Right atrium auricular region (tissue), 2 donors: Measurements from ENCODE around the gene DCHS2. TPM values are rescaled to one million over a fixed set of nuclear protein-coding genes. Genes with fewer than 3 reads are reported as not detected.

Source experiments
- DNase-seq: peaks from one replicate; pipeline ENCODE4 v3.0.0-alpha.2; 2019; ENCODE audit warnings: low spot score
- H3K27ac ChIP-seq, 2 donors: fragments of 200-600 bp; sonication (generic); 1 replicate in 1 of 2; 2 replicates in 1 of 2; pipeline ENCODE4 v1.5.1; 2016 to 2019
- H3K27me3 ChIP-seq, 2 donors: fragments of 200-600 bp; sonication (generic); one replicate each; pipeline versions ENCODE4 v1.5.1 to v1.6.0; 2017 to 2019
- H3K36me3 ChIP-seq: fragments of 200-600 bp; sonication (generic); one replicate; pipeline ENCODE4 v1.5.1; 2016
- H3K4me1 ChIP-seq, 2 donors: fragments of 200-600 bp; sonication (generic); one replicate each; pipeline versions ENCODE4 v1.5.1 to v1.6.0; 2017 to 2019
- H3K4me3 ChIP-seq, 2 donors: fragments of 200-600 bp; sonication (generic); 1 replicate in 1 of 2; 2 replicates in 1 of 2; pipeline ENCODE4 v1.5.1; 2017 to 2019; ENCODE audit warnings: mild to moderate bottlenecking in 1 of 2, moderate library complexity in 1 of 2
- H3K9me3 ChIP-seq, 2 donors: fragments of 200-600 bp; sonication (generic); one replicate each; pipeline ENCODE4 v1.5.1; 2019
- total RNA-seq, 2 donors: library from RNA; depleted of rRNA; stranded (reverse); fragments of >200 nt; gene quantifications; one replicate each; pipeline ENCODE4 v1.1.0, GENCODE V29; 2016
- TF ChIP-seq, protein P1 (sequence below), 2 donors: fragments of 200-600 bp; sonication (generic); IDR thresholded peaks; one replicate each; pipeline ENCODE4 v1.5.1; 2019; ENCODE audit warnings: antibody characterized with exemption in 2 of 2

The DCHS2 gene
- total RNA-seq, 2 donors from 2014 or later, result 0.04 TPM; not detected in 1

DNA sequence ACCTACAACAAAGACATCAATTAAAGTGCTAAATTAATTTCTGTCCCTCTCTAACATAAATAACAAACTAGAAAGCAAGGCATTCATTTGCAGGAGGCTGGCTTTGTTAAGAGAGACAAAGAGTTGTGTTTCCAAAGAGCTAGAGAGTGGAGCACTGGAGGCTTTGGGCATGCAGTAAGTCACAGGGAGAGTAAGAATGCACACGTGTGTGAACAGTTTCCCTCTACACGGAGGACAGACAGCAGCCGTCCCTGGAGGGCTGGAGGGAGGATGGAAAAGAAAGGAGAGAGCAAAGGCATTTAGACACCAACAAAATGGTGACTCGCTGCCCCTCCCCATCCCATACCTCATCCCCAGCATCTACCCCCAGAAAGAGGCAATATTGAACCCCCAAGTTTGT, 20.4 kb upstream of the DCHS2 start:
- TF ChIP-seq, protein P1, sequence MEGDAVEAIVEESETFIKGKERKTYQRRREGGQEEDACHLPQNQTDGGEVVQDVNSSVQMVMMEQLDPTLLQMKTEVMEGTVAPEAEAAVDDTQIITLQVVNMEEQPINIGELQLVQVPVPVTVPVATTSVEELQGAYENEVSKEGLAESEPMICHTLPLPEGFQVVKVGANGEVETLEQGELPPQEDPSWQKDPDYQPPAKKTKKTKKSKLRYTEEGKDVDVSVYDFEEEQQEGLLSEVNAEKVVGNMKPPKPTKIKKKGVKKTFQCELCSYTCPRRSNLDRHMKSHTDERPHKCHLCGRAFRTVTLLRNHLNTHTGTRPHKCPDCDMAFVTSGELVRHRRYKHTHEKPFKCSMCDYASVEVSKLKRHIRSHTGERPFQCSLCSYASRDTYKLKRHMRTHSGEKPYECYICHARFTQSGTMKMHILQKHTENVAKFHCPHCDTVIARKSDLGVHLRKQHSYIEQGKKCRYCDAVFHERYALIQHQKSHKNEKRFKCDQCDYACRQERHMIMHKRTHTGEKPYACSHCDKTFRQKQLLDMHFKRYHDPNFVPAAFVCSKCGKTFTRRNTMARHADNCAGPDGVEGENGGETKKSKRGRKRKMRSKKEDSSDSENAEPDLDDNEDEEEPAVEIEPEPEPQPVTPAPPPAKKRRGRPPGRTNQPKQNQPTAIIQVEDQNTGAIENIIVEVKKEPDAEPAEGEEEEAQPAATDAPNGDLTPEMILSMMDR (IDR thresholded peaks at IDR 0.05), result no peak
- H3K27me3 ChIP-seq, result no peaks in the 10 kb centered on the region
- no peaks in the 10 kb centered on the region for H3K4me1 ChIP-seq
- H3K36me3 ChIP-seq, result no peaks in the 10 kb centered on the region
- no peak for DNase-seq
- no peak overlapping the region for H3K27ac ChIP-seq
- H3K4me3 ChIP-seq, result no peak overlapping the region
- no peaks in the 10 kb centered on the region for H3K9me3 ChIP-seq

DNA sequence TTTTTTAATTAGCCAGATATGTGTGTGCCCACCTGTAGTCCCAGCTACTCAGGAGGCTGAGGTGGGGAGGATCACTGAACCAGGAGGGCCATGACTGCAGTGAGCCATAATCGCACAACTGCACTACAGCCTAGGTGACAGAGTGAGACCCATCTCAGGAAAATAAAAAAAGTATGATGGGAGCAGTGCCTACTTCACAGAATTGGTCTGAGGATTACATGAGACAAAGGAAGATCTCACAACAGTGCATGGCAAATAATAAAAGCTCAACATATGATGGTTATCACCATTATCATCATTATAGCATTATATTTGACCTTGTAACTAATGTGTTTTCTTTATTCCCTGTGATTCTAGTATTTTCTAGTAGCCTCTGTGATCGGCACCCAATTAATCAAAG, 19.9 kb upstream of the DCHS2 start:
- TF ChIP-seq, protein P1 (IDR thresholded peaks at IDR 0.05), result no peak
- no peak for DNase-seq
- no peak overlapping the region for H3K27ac ChIP-seq
- no peak overlapping the region for H3K4me3 ChIP-seq
- H3K36me3 ChIP-seq, result no peaks in the 10 kb centered on the region
- no peaks in the 10 kb centered on the region for H3K9me3 ChIP-seq
- no peaks in the 10 kb centered on the region for H3K27me3 ChIP-seq
- H3K4me1 ChIP-seq, result no peaks in the 10 kb centered on the region

DNA sequence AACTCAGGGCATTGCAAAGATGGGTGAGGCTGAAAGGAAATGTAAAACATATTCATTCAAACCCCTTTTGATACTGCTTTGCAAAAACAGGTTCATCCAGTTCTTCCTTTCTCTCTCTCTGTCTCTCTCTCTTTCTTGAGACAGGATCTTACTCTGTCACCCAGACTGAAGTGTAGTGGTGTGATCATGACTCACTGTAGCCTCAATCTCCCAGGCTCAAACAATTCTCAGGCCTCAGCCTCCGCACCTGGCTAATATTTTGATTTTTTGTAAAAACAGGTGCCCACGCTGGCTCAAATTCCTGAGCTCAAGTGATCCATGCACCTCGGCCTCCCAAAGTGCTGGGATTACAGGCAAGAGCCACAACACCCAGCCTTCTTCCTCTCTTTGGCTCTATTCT, 15.6 kb upstream of the DCHS2 start:
- no peaks in the 10 kb centered on the region for H3K27me3 ChIP-seq
- H3K36me3 ChIP-seq, result no peaks in the 10 kb centered on the region
- H3K4me1 ChIP-seq, result no peaks in the 10 kb centered on the region
- TF ChIP-seq, protein P1 (IDR thresholded peaks at IDR 0.05), result no peak
- no peaks in the 10 kb centered on the region for H3K9me3 ChIP-seq
- no peak for DNase-seq
- H3K27ac ChIP-seq, result no peak overlapping the region
- H3K4me3 ChIP-seq, result no peak overlapping the region

DNA sequence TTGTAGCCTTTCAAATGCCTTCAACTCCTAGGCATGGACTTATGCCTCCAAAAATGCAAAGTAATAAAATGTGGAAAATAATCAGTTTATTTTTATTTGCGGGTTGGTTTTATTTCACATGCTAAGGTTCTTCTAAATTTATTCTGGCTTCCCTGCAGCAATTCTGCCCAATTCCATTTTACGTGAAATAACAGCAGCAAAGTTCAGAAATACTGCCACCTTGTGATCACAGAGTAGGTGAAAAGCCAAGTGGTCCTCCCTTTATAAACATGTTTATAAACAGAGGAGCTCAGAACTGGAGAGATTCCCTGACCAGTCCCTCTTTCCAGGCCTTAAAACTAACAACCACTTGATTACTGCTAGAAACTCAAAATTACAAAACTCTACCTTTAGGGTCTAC, 14.7 kb upstream of the DCHS2 start:
- Histone ChIP-seq H3K27me3 (no peaks in the 10 kb centered on the region), H3K9me3 (no peaks in the 10 kb centered on the region), H3K36me3 (no peaks in the 10 kb centered on the region), H3K4me3 (no peak overlapping the region), H3K4me1 (no peaks in the 10 kb centered on the region), H3K27ac (no peak overlapping the region)
- TF ChIP-seq, protein P1 (IDR thresholded peaks at IDR 0.05), result peak in 1 of 2 donors; percentile 61
- no peak for DNase-seq

DNA sequence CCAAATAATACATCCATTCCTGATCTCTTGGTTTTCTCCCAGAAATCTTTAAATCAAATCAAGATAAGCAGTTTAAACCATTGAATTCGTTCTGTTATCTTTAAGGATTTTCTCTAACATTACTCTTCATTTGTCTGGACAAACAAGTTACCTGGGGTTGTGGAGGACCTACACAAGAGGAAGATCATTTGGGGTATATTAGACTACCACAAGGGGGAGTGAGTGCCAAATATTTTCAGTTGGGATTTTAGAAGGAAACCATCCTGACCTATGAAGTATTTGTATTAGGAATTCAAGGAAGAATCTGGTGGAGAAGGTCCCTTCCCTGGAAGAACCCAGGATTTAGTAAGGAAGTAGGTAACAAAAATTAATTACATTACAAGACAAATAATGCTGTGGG, 12.0 kb upstream of the DCHS2 start:
- Histone ChIP-seq H3K4me1 (no peaks in the 10 kb centered on the region), H3K4me3 (no peak overlapping the region), H3K27me3 (no peaks in the 10 kb centered on the region), H3K36me3 (no peaks in the 10 kb centered on the region), H3K27ac (no peak overlapping the region), H3K9me3 (no peaks in the 10 kb centered on the region)
- no peak for DNase-seq
- TF ChIP-seq, protein P1 (IDR thresholded peaks at IDR 0.05), result peak in 1 of 2 donors; percentile 58

DNA sequence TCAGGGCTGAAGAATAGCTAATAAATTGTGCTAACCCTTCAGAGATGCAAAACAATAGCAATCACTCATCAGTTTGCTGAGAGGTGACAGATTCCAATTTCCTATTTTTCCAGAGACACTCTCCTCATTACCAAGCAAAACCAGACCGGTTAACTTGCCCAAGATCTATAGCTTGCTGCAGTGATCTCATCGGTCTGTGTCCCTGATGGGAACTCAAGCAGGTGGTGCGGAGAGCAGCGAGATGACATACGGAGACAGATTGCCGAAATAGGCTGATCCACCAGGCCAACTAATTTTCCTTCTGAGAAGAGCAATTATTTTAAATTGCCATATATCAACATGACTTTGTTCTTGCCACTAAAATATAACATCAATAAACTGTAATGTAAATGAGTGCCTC, 10.5 kb upstream of the DCHS2 start:
- Histone ChIP-seq H3K9me3 (no peaks in the 10 kb centered on the region), H3K36me3 (no peaks in the 10 kb centered on the region), H3K27me3 (no peaks in the 10 kb centered on the region), H3K4me1 (no peaks in the 10 kb centered on the region), H3K4me3 (no peak overlapping the region), H3K27ac (no peak overlapping the region)
- TF ChIP-seq, protein P1 (IDR thresholded peaks at IDR 0.05), result no peak
- DNase-seq, result no peak
